Right lung (tissue), 5 donors: ENCODE results near the gene PTPRN2. TPM values are rescaled to one million over a fixed set of nuclear protein-coding genes. Genes with fewer than 3 reads are reported as not detected.
"Not testable (repeated sequence)": the region's sequence is repeated elsewhere in the genome, so short reads cannot be mapped to it uniquely, and the experiment has no call there.

Experiments used
- DNase-seq, 2 donors: peaks; one replicate each; pipeline ENCODE4 v3.0.0-alpha.2; 2013
- polyA plus RNA-seq, 5 donors: library from polyadenylated mRNA; unstranded; fragments of 120-200 nt; gene quantifications; one replicate each; pipeline versions ENCODE4 v1.2.1 to v1.2.3, GENCODE V29; 2013; ENCODE audit warnings: inconsistent platforms in 1 of 5, low replicate concordance in 1 of 5; ENCODE audit not compliant: insufficient read length in 5 of 5, insufficient read depth in 1 of 5

PTPRN2 gene
- polyA plus RNA-seq, 5 donors: 6.2 to 8.1 (median 7.0) TPM

- DNase-seq: no peak
These were observed 914.0 kb downstream of the PTPRN2 start for GRCh38 chr7:157673573-157673972.

GRCh38 chr7:157671358-157672255 is 916.0 kb downstream of the PTPRN2 start:
- DNase-seq: no peak

- no peak for DNase-seq
These were observed 916.9 kb downstream of the PTPRN2 start for GRCh38 chr7:157670490-157671357.

GRCh38 chr7:157669768-157670351 is 917.8 kb downstream of the PTPRN2 start:
- DNase-seq: no peak

GRCh38 chr7:157668884-157669767 is 918.5 kb downstream of the PTPRN2 start:
- DNase-seq: no peak

GRCh38 chr7:157668221-157668883 is 919.3 kb downstream of the PTPRN2 start:
- no peak for DNase-seq

- no peak for DNase-seq
These were observed 919.9 kb downstream of the PTPRN2 start for GRCh38 chr7:157667731-157668130.

GRCh38 chr7:157667261-157667660 is 920.4 kb downstream of the PTPRN2 start:
- no peak for DNase-seq

- DNase-seq: no peak
These were observed 921.0 kb downstream of the PTPRN2 start for GRCh38 chr7:157666530-157667040.

- not testable (repeated sequence) for DNase-seq
These were observed 922.0 kb downstream of the PTPRN2 start for GRCh38 chr7:157665634-157665988.

- no peak for DNase-seq
These were observed 922.6 kb downstream of the PTPRN2 start for GRCh38 chr7:157664871-157665633.

- no peak for DNase-seq
These were observed 923.6 kb downstream of the PTPRN2 start for GRCh38 chr7:157664034-157664433.

GRCh38 chr7:157662981-157663716 is 924.5 kb downstream of the PTPRN2 start:
- DNase-seq: peak; percentile 67 to 68

GRCh38 chr7:157662110-157662791 is 925.4 kb downstream of the PTPRN2 start:
- DNase-seq: no peak

GRCh38 chr7:157661611-157661975 is 926.0 kb downstream of the PTPRN2 start:
- no peak for DNase-seq

GRCh38 chr7:157660971-157661610 is 926.5 kb downstream of the PTPRN2 start:
- DNase-seq: no peak

- no peak for DNase-seq
These were observed 928.7 kb downstream of the PTPRN2 start for GRCh38 chr7:157658851-157659412.
